CD8-positive, alpha-beta memory T cell (primary cell): Measurements from ENCODE around the gene ATP9B. TPM values are rescaled to one million over a fixed set of nuclear protein-coding genes. Genes with fewer than 3 reads are reported as not detected.

ENCODE experiments used
- CTCF ChIA-PET: fragments of 350-600 bp; sonication (Branson Sonifier 250); formaldehyde crosslinking; loops from one replicate; lab custom pipeline; 2021; ENCODE audit warnings: antibody characterized with exemption; lab: Charles Lee
- POLR2A ChIA-PET: fragments of 350-600 bp; sonication (Branson Sonifier 250); formaldehyde crosslinking; loops from one replicate; lab custom pipeline; 2021; ENCODE audit warnings: antibody characterized with exemption; lab: Charles Lee
- DNase-seq, 5 donors: peaks; one replicate each; pipeline versions ENCODE4 v3.0.0 to v3.0.0-alpha.2; 2020 to 2022; ENCODE audit warnings: mixed read lengths in 1 of 5
- H3K27ac ChIP-seq: one replicate; pipeline ENCODE4 v1.7.0; 2013; ENCODE audit warnings: low read depth, mild to moderate bottlenecking, low read length, moderate library complexity
- H3K27me3 ChIP-seq: 2 replicates; pipeline ENCODE4 v1.7.0; 2013; ENCODE audit warnings: low read length, mild to moderate bottlenecking; ENCODE audit not compliant: insufficient read depth, poor library complexity, severe bottlenecking
- H3K36me3 ChIP-seq: 2 replicates; pipeline ENCODE4 v1.7.0; 2013; ENCODE audit warnings: mild to moderate bottlenecking, low read length, moderate library complexity; ENCODE audit not compliant: insufficient read depth
- H3K4me1 ChIP-seq: 2 replicates; pipeline ENCODE4 v1.7.0; 2013; ENCODE audit warnings: mild to moderate bottlenecking, low read length, moderate library complexity; ENCODE audit not compliant: insufficient read depth
- H3K4me3 ChIP-seq: 2 replicates; pipeline ENCODE4 v1.7.0; 2013; ENCODE audit warnings: mild to moderate bottlenecking, low read length
- H3K9me3 ChIP-seq: 2 replicates; pipeline ENCODE4 v1.7.0; 2013; ENCODE audit warnings: mild to moderate bottlenecking, low read length
- H3K27ac Mint-ChIP-seq, 8 donors: one replicate each; pipeline ENCODE4 v1.8.0; 2020 to 2021; ENCODE audit warnings: mixed read lengths in 8 of 8, mild to moderate bottlenecking in 6 of 8, inconsistent platforms in 3 of 8, moderate library complexity in 3 of 8
- H3K27me3 Mint-ChIP-seq, 2 donors: one replicate each; pipeline ENCODE4 v1.8.0; 2020 to 2021; ENCODE audit warnings: mixed read lengths in 2 of 2, mild to moderate bottlenecking in 1 of 2, moderate library complexity in 1 of 2
- H3K36me3 Mint-ChIP-seq, 3 donors: one replicate each; pipeline ENCODE4 v1.8.0; 2020 to 2021; ENCODE audit warnings: mixed read lengths in 3 of 3, inconsistent platforms in 1 of 3, mild to moderate bottlenecking in 1 of 3
- H3K4me1 Mint-ChIP-seq, 3 donors: one replicate each; pipeline ENCODE4 v1.8.0; 2020 to 2021; ENCODE audit warnings: mixed read lengths in 3 of 3, inconsistent platforms in 1 of 3, mild to moderate bottlenecking in 1 of 3
- H3K4me3 Mint-ChIP-seq, 7 donors: one replicate each; pipeline ENCODE4 v1.8.0; 2020 to 2021; ENCODE audit warnings: mixed read lengths in 7 of 7, mild to moderate bottlenecking in 6 of 7, moderate library complexity in 4 of 7, inconsistent platforms in 2 of 7
- H3K9me3 Mint-ChIP-seq, 5 donors: one replicate each; pipeline ENCODE4 v1.8.0; 2020 to 2022; ENCODE audit warnings: mixed read lengths in 5 of 5, mild to moderate bottlenecking in 3 of 5, moderate library complexity in 2 of 5, inconsistent platforms in 1 of 5
- polyA plus RNA-seq: library from polyadenylated mRNA; unstranded; fragments of 300-500 nt; fragmentation: Illumina TruSeq; gene quantifications from one replicate; pipeline ENCODE4 v1.2.3, GENCODE V29; 2021
- total RNA-seq, 2 experiments: library from RNA; stranded (reverse); gene quantifications; one replicate each; pipeline ENCODE4 v1.2.3, GENCODE V29; 2021

The ATP9B gene
- total and polyA plus RNA-seq, 3 experiments from 2014 or later: 22.0 to 23.4 (median 22.4) TPM

- Histone ChIP-seq H3K4me1 (no peaks in the 10 kb centered on the region), H3K4me3 (no peak overlapping the region), H3K36me3 (no peaks in the 10 kb centered on the region), H3K9me3 (no peaks in the 10 kb centered on the region), H3K27me3 (no peaks in the 10 kb centered on the region), H3K27ac (no peak overlapping the region)
- ChIA-PET POLR2A (no interaction called here), CTCF (interaction anchor here (0.8 kb wide), 1 partner anchor 148 kb away, joined by 3 read pairs; no protein-coding TSS in a partner anchor)
- no peak overlapping the region for H3K4me3 Mint-ChIP-seq
- H3K27me3 Mint-ChIP-seq: no peaks in the 10 kb centered on the region
- peaks cover 5 to 14% (median 7%) of the 10 kb centered on the region in 3 donors for H3K4me1 Mint-ChIP-seq
- no peaks in the 10 kb centered on the region for H3K9me3 Mint-ChIP-seq
- H3K27ac Mint-ChIP-seq: peak overlapping the region in 1 of 8 donors; percentile 64
- H3K36me3 Mint-ChIP-seq: peaks cover 7 to 44% (median 24%) of the 10 kb centered on the region in 3 donors
- DNase-seq: no peak
Observed at GRCh38 chr18:79216176-79216575, 147.0 kb downstream of the ATP9B start.

DNA sequence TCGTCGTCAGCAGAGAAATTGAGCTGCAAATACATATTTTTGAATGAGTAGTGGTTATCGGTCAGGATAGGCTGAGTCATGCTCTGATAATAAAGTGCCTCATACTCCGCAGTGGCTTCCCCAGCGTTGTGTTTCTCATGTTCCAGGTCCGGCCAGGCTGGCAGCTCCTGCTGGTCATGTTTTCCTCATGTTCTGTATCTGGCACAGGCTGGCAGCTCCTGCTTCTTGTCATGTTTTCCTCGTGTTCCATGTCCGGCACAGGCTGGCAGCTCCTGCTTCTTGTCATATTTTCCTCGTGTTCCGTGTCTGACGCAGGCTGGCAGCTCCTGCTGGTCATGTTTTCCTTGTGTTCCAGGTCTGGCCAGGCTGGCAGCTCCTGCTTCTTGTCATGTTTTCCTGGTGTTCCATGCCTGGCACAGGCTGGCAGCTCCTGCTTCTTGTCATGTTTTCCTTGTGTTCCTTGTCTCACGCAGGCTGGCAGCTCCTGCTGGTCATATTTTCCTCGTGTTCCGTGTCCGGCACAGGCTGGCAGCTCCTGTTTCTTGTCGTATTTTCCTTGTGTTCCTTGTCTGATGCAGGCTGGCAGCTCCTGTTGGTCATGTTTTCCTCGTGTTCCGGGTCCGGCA is 148.9 kb downstream of the ATP9B start:
- Mint-ChIP-seq H3K9me3 (no peaks in the 10 kb centered on the region), H3K4me3 (no peak overlapping the region), H3K36me3 (peaks cover 7 to 45% (median 28%) of the 10 kb centered on the region in 3 donors), H3K27ac (no peak overlapping the region), H3K4me1 (peaks cover 0 to 14% (median 0%) of the 10 kb centered on the region in 3 donors), H3K27me3 (no peaks in the 10 kb centered on the region)
- Histone ChIP-seq H3K4me3 (no peak overlapping the region), H3K27ac (no peak overlapping the region), H3K4me1 (no peaks in the 10 kb centered on the region), H3K9me3 (no peaks in the 10 kb centered on the region), H3K27me3 (no peaks in the 10 kb centered on the region), H3K36me3 (no peaks in the 10 kb centered on the region)
- DNase-seq: no peak
- ChIA-PET POLR2A (no interaction called here), CTCF (no interaction called here)

DNA sequence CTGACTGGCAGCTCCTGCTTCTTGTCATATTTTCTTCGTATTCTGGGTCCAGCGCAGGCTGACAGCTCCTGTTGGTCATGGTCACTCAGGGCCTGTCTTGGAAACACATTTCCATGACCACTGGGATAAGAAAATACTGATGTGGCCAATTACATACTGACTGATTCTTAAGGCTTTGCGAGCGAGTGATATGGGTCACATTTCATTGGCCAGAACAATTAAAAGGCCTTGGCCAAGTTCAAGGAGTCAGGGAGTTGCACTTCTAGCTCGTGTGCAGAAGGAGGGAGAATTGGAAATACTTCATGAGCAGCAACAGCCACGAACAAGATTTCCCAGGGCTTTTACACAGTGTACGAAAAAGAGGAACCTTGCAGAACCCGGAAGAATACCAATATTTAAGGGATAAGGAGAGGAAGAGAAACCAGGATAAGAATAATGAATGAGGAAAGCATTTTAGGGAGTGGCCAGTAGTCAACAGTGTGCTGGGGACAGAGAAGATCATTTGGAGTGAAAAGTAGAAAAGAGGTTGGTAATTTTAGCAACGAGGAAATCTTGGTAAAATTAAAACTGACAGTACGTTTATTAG is 149.5 kb downstream of the ATP9B start:
- no peak overlapping the region for H3K4me3 Mint-ChIP-seq
- H3K27ac Mint-ChIP-seq: peak overlapping the region in 1 of 8 donors; percentile 32
- ChIA-PET CTCF (no interaction called here), POLR2A (no interaction called here)
- H3K9me3 Mint-ChIP-seq: no peaks in the 10 kb centered on the region
- Histone ChIP-seq H3K4me1 (no peaks in the 10 kb centered on the region), H3K27ac (no peak overlapping the region), H3K27me3 (no peaks in the 10 kb centered on the region), H3K4me3 (no peak overlapping the region), H3K36me3 (no peaks in the 10 kb centered on the region), H3K9me3 (no peaks in the 10 kb centered on the region)
- H3K36me3 Mint-ChIP-seq: peaks cover 7 to 45% (median 28%) of the 10 kb centered on the region in 3 donors
- no peaks in the 10 kb centered on the region for H3K27me3 Mint-ChIP-seq
- DNase-seq: no peak
- peaks cover 0 to 14% (median 0%) of the 10 kb centered on the region in 3 donors for H3K4me1 Mint-ChIP-seq

DNA sequence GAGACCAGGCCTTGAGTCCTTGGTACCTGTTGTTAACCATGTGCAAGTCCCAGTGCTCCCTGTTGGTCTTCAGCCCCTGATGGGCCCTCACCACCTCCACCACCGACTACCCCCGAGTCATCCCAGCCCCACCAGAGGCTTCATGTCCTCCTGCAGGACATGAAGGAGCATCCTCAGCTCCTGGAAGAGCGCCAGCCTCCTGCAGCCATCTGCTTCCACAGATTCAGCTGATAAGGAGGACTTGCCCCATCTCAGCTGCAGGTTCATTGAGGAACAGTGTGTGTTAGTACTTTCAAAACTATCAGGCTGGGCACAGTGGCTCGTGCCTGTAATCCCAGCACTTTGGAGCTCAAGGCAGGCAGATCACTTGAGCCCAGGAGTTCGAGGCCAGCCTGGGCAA is 151.9 kb downstream of the ATP9B start:
- H3K27me3 Mint-ChIP-seq: no peaks in the 10 kb centered on the region
- Histone ChIP-seq H3K4me1 (no peaks in the 10 kb centered on the region), H3K9me3 (no peaks in the 10 kb centered on the region), H3K36me3 (no peaks in the 10 kb centered on the region), H3K4me3 (no peak overlapping the region), H3K27me3 (no peaks in the 10 kb centered on the region), H3K27ac (no peak overlapping the region)
- CTCF ChIA-PET: interaction anchor here (0.8 kb wide), 1 partner anchor 9 kb away, joined by 3 read pairs; no protein-coding TSS in a partner anchor
- POLR2A ChIA-PET: no interaction called here
- peaks cover 0 to 12% (median under 1%) of the 10 kb centered on the region in 3 donors for H3K4me1 Mint-ChIP-seq
- H3K4me3 Mint-ChIP-seq: no peak overlapping the region
- no peak overlapping the region for H3K27ac Mint-ChIP-seq
- no peaks in the 10 kb centered on the region for H3K9me3 Mint-ChIP-seq
- peaks cover 7 to 52% (median 30%) of the 10 kb centered on the region in 3 donors for H3K36me3 Mint-ChIP-seq
- DNase-seq: no peak

GRCh38 chr18:79222790-79223189 is 153.6 kb downstream of the ATP9B start:
- ChIA-PET CTCF (no interaction called here), POLR2A (no interaction called here)
- H3K9me3 Mint-ChIP-seq: no peaks in the 10 kb centered on the region
- no peak overlapping the region for H3K4me3 Mint-ChIP-seq
- no peaks in the 10 kb centered on the region for H3K4me1 ChIP-seq
- H3K27me3 ChIP-seq: no peaks in the 10 kb centered on the region
- no peaks in the 10 kb centered on the region for H3K36me3 ChIP-seq
- no peaks in the 10 kb centered on the region for H3K27me3 Mint-ChIP-seq
- H3K9me3 ChIP-seq: no peaks in the 10 kb centered on the region
- no peak overlapping the region for H3K4me3 ChIP-seq
- H3K27ac ChIP-seq: no peak overlapping the region
- H3K27ac Mint-ChIP-seq: no peak overlapping the region
- peaks cover 0 to 12% (median 7%) of the 10 kb centered on the region in 3 donors for H3K4me1 Mint-ChIP-seq
- H3K36me3 Mint-ChIP-seq: peaks cover 3 to 53% (median 26%) of the 10 kb centered on the region in 3 donors
- no peak for DNase-seq

- Mint-ChIP-seq H3K9me3 (no peaks in the 10 kb centered on the region), H3K27me3 (no peaks in the 10 kb centered on the region), H3K36me3 (peaks cover 3 to 50% (median 23%) of the 10 kb centered on the region in 3 donors), H3K4me1 (peaks cover 0 to 11% (median 7%) of the 10 kb centered on the region in 3 donors), H3K4me3 (no peak overlapping the region), H3K27ac (peak overlapping the region in 1 of 8 donors; percentile 17)
- Histone ChIP-seq H3K9me3 (no peaks in the 10 kb centered on the region), H3K27ac (no peak overlapping the region), H3K36me3 (no peaks in the 10 kb centered on the region), H3K27me3 (no peaks in the 10 kb centered on the region), H3K4me1 (no peaks in the 10 kb centered on the region), H3K4me3 (no peak overlapping the region)
- no peak for DNase-seq
- POLR2A ChIA-PET: no interaction called here
- CTCF ChIA-PET: no interaction called here
Observed at GRCh38 chr18:79223431-79223830, 154.2 kb downstream of the ATP9B start.

- Histone ChIP-seq H3K9me3 (no peaks in the 10 kb centered on the region), H3K4me3 (no peak overlapping the region), H3K27me3 (no peaks in the 10 kb centered on the region), H3K27ac (no peak overlapping the region), H3K4me1 (no peaks in the 10 kb centered on the region), H3K36me3 (no peaks in the 10 kb centered on the region)
- H3K4me3 Mint-ChIP-seq: no peak overlapping the region
- peaks cover 0 to 7% (median 4%) of the 10 kb centered on the region in 3 donors for H3K4me1 Mint-ChIP-seq
- peaks cover 3 to 44% (median 18%) of the 10 kb centered on the region in 3 donors for H3K36me3 Mint-ChIP-seq
- peaks cover 0 to 1% of the 10 kb centered on the region in 2 donors for H3K27me3 Mint-ChIP-seq
- CTCF ChIA-PET: no interaction called here
- no peak for DNase-seq
- POLR2A ChIA-PET: no interaction called here
- H3K27ac Mint-ChIP-seq: no peak overlapping the region
- no peaks in the 10 kb centered on the region for H3K9me3 Mint-ChIP-seq
Observed at GRCh38 chr18:79224381-79224780, 155.2 kb downstream of the ATP9B start.

DNA sequence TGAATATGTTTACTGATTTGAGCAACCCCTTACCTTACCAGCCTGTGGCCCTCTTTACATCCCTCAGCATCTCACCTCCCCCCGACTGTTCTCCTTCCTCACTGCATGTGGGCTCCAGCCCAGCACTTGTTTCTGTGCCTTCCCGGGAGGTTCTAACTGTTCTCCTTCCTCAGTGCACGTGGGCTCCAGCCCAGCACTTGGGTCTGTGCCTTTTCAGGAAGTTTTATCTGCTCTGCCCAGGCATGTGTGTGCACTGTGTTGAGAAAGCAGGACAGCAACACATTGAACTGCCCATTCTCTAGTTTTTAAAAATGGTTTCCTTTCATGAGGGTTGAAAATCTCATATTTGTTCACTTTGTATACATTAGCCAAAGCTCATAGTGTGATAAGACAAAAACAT is 158.4 kb downstream of the ATP9B start:
- H3K4me3 Mint-ChIP-seq: no peak overlapping the region
- H3K27me3 ChIP-seq: no peaks in the 10 kb centered on the region
- H3K9me3 ChIP-seq: no peaks in the 10 kb centered on the region
- H3K27ac ChIP-seq: no peak overlapping the region
- no peaks in the 10 kb centered on the region for H3K36me3 ChIP-seq
- peaks cover 6 to 32% (median 7%) of the 10 kb centered on the region in 3 donors for H3K36me3 Mint-ChIP-seq
- H3K4me3 ChIP-seq: no peak overlapping the region
- H3K27ac Mint-ChIP-seq: peak overlapping the region in 1 of 8 donors; percentile 68
- peaks cover 0 to 1% of the 10 kb centered on the region in 2 donors for H3K27me3 Mint-ChIP-seq
- no peaks in the 10 kb centered on the region for H3K4me1 ChIP-seq
- H3K4me1 Mint-ChIP-seq: peaks cover 0 to 10% (median 3%) of the 10 kb centered on the region in 3 donors
- ChIA-PET POLR2A (no interaction called here), CTCF (no interaction called here)
- DNase-seq: no peak
- H3K9me3 Mint-ChIP-seq: no peaks in the 10 kb centered on the region
